H9 (cell line): ENCODE data around the gene COX6B1. TPM values are rescaled to one million over a fixed set of nuclear protein-coding genes. Genes with fewer than 3 reads are reported as not detected.
A peak's percentile ranks its signal among the peaks of the same experiment; 100 is the strongest.

Experiments
- DNase-seq: peaks from one replicate; pipeline ENCODE4 v3.0.0-alpha.2; 2017
- H2AFZ ChIP-seq: one replicate; pipeline ENCODE4 v1.6.1; 2013; ENCODE audit warnings: mild to moderate bottlenecking, low read length, control low read depth, moderate library complexity
- H2AK5ac ChIP-seq: 2 replicates; pipeline ENCODE4 v1.6.1; 2013; ENCODE audit warnings: low read length, control low read depth, mixed read lengths; ENCODE audit not compliant: insufficient read length
- H2BK120ac ChIP-seq: one replicate; pipeline ENCODE4 v1.6.1; 2013; ENCODE audit warnings: low read depth, mild to moderate bottlenecking, low read length, control low read depth, inconsistent platforms; ENCODE audit not compliant: poor library complexity, severe bottlenecking
- H2BK12ac ChIP-seq: 2 replicates; pipeline ENCODE4 v1.6.1; 2013; ENCODE audit warnings: low read length, control low read depth, mixed read lengths, low read depth; ENCODE audit not compliant: insufficient read length
- H2BK15ac ChIP-seq: 2 replicates; pipeline ENCODE4 v1.6.1; 2013; ENCODE audit warnings: low read depth, low read length, control low read depth
- H2BK20ac ChIP-seq: one replicate; pipeline ENCODE4 v1.6.1; 2013; ENCODE audit warnings: low read depth, mild to moderate bottlenecking, low read length, control low read depth, inconsistent platforms; ENCODE audit not compliant: poor library complexity, severe bottlenecking
- H2BK5ac ChIP-seq: 2 replicates; pipeline ENCODE4 v1.6.1; 2013; ENCODE audit warnings: low read length, control low read depth, mixed read lengths; ENCODE audit not compliant: insufficient read length
- H3K14ac ChIP-seq: 2 replicates; pipeline ENCODE4 v1.6.1; 2013; ENCODE audit warnings: low read length, control low read depth; ENCODE audit not compliant: insufficient read depth
- H3K18ac ChIP-seq: 2 replicates; pipeline ENCODE4 v1.6.1; 2013; ENCODE audit warnings: low read depth, mild to moderate bottlenecking, mixed read lengths, low read length, control low read depth; ENCODE audit not compliant: insufficient read length
- H3K23ac ChIP-seq: 2 replicates; pipeline ENCODE4 v1.6.1; 2013; ENCODE audit warnings: low read length, control low read depth, mixed read lengths, low read depth; ENCODE audit not compliant: insufficient read length
- H3K23me2 ChIP-seq: 2 replicates; pipeline ENCODE4 v1.6.1; 2013; ENCODE audit warnings: low read depth, mild to moderate bottlenecking, mixed read lengths, low read length, control low read depth; ENCODE audit not compliant: insufficient read length, poor library complexity, severe bottlenecking
- H3K27ac ChIP-seq: 2 replicates; pipeline ENCODE4 v1.5.1; 2013; ENCODE audit warnings: low read length, control low read depth, mixed read lengths, low read depth; ENCODE audit not compliant: insufficient read length
- H3K27me3 ChIP-seq: 2 replicates; pipeline ENCODE4 v1.6.1; 2013; ENCODE audit warnings: low read length, control low read depth, inconsistent platforms; ENCODE audit not compliant: insufficient read depth
- H3K4ac ChIP-seq: 2 replicates; pipeline ENCODE4 v1.6.1; 2013; ENCODE audit warnings: low read depth, mild to moderate bottlenecking, control low read depth, inconsistent platforms, low read length, moderate library complexity
- H3K4me1 ChIP-seq: 2 replicates; pipeline ENCODE4 v1.6.1; 2013; ENCODE audit warnings: low read length, control low read depth, inconsistent platforms; ENCODE audit not compliant: insufficient read depth
- H3K4me2 ChIP-seq: 2 replicates; pipeline ENCODE4 v1.6.1; 2013; ENCODE audit warnings: low read length, control low read depth, mixed read lengths; ENCODE audit not compliant: insufficient read length, insufficient read depth
- H3K56ac ChIP-seq: 2 replicates; pipeline ENCODE4 v1.6.1; 2013; ENCODE audit warnings: low read depth, mild to moderate bottlenecking, mixed read lengths, low read length, control low read depth; ENCODE audit not compliant: insufficient read length
- H3K79me1 ChIP-seq: 2 replicates; pipeline ENCODE4 v1.6.1; 2013; ENCODE audit warnings: low read depth, mild to moderate bottlenecking, moderate library complexity, low read length, control low read depth, inconsistent platforms; ENCODE audit not compliant: insufficient read depth, poor library complexity, severe bottlenecking
- H3K79me2 ChIP-seq: 2 replicates; pipeline ENCODE4 v1.6.1; 2013; ENCODE audit warnings: low read length, control low read depth, inconsistent platforms; ENCODE audit not compliant: insufficient read depth
- H3K9ac ChIP-seq: 2 replicates; pipeline ENCODE4 v1.6.1; 2013; ENCODE audit warnings: low read length, control low read depth, mixed read lengths; ENCODE audit not compliant: insufficient read length; ENCODE audit errors: extremely low read depth
- H3K9me3 ChIP-seq: one replicate; pipeline ENCODE4 v1.6.1; 2013; ENCODE audit warnings: low read depth, low read length, inconsistent platforms; ENCODE audit not compliant: control insufficient read depth
- H3T11ph ChIP-seq: one replicate; pipeline ENCODE4 v1.6.1; 2013; ENCODE audit warnings: mild to moderate bottlenecking, low read length, control low read depth, inconsistent platforms
- H4K20me1 ChIP-seq: one replicate; pipeline ENCODE4 v1.6.1; 2013; ENCODE audit not compliant: control insufficient read depth, insufficient read length, insufficient read depth
- H4K5ac ChIP-seq: 2 replicates; pipeline ENCODE4 v1.6.1; 2013; ENCODE audit warnings: low read depth, mild to moderate bottlenecking, mixed read lengths, low read length, control low read depth; ENCODE audit not compliant: insufficient read length
- H4K8ac ChIP-seq: replicated peaks from 2 replicates; pipeline ENCODE4 v1.6.1; 2013; ENCODE audit warnings: low read length, control low read depth, mixed read lengths, low read depth; ENCODE audit not compliant: insufficient read length
- H4K91ac ChIP-seq: 2 replicates; pipeline ENCODE4 v1.6.1; 2013; ENCODE audit warnings: low read depth, mild to moderate bottlenecking, moderate library complexity, mixed read lengths, low read length, control low read depth; ENCODE audit not compliant: insufficient read length
- H3K27ac Mint-ChIP-seq, 3 experiments: 2 replicates in 2 of 3; 3 replicates in 1 of 3; pipeline ENCODE4 v1.8.0; 2020 to 2021; ENCODE audit warnings: mixed read lengths in 3 of 3, mild to moderate bottlenecking in 1 of 3, moderate library complexity in 1 of 3
- H3K27me3 Mint-ChIP-seq: 2 replicates; pipeline ENCODE4 v1.8.0; 2021; ENCODE audit warnings: low read depth, mild to moderate bottlenecking, moderate library complexity, mixed read lengths
- H3K36me3 Mint-ChIP-seq, 3 experiments: 2 replicates in 2 of 3; 3 replicates in 1 of 3; pipeline ENCODE4 v1.8.0; 2020 to 2021; ENCODE audit warnings: low read depth in 3 of 3, mixed read lengths in 3 of 3; ENCODE audit not compliant: insufficient read depth in 1 of 3
- H3K4me1 Mint-ChIP-seq, 2 experiments: 2 replicates each; pipeline ENCODE4 v1.8.0; 2020; ENCODE audit warnings: mixed read lengths in 2 of 2
- H3K4me3 Mint-ChIP-seq, 2 experiments: 2 replicates in 1 of 2; 3 replicates in 1 of 2; pipeline ENCODE4 v1.8.0; 2020 to 2021; ENCODE audit warnings: mild to moderate bottlenecking in 2 of 2, mixed read lengths in 2 of 2, moderate library complexity in 1 of 2
- H3K9me3 Mint-ChIP-seq, 2 experiments: 2 replicates in 1 of 2; 3 replicates in 1 of 2; pipeline ENCODE4 v1.8.0; 2020; ENCODE audit warnings: mild to moderate bottlenecking in 2 of 2, mixed read lengths in 2 of 2, moderate library complexity in 1 of 2
- CTCF ChIP-seq: fragments of 200-600 bp; sonication (generic); conservative IDR thresholded peaks from 3 replicates; pipeline ENCODE4 v1.8.0; 2021; ENCODE audit warnings: antibody characterized with exemption, mild to moderate bottlenecking
- WGBS: extraction: QIAGEN DNeasy Blood & Tissue Kit; methylation state at CpG from one replicate; pipeline ENCODE4 v1.1.7; 2013; ENCODE audit warnings: missing lambda C conversion rate, low lambda C conversion rate, mixed read lengths; ENCODE audit not compliant: insufficient read length; ENCODE audit errors: extremely low coverage; 5-methylcytosine and 5-hydroxymethylcytosine counted together
- total RNA-seq: library from RNA; stranded (reverse); gene quantifications from 2 replicates; pipeline ENCODE4 v1.2.1, GENCODE V29; 2021

The COX6B1 gene
- total RNA-seq, 1 experiment from 2014 or later = 432 TPM

- Histone ChIP-seq H3K23me2 (no peaks in the 10 kb centered on the region), H2BK15ac (no peak overlapping the region), H3K4me2 (no peak overlapping the region), H2BK12ac (no peak overlapping the region), H3T11ph (no peak overlapping the region), H2AFZ (no peak overlapping the region), H4K91ac (no peak overlapping the region), H3K79me2 (no peaks in the 10 kb centered on the region), H2BK5ac (no peak overlapping the region), H3K27me3 (no peaks in the 10 kb centered on the region), H2BK120ac (no peak overlapping the region), H4K20me1 (no peaks in the 10 kb centered on the region), H3K27ac (no peak overlapping the region), H2AK5ac (no peak overlapping the region), H4K5ac (no peak overlapping the region), H3K79me1 (no peaks in the 10 kb centered on the region), H3K9ac (no peak overlapping the region), H3K4me1 (peaks cover 6% of the 10 kb centered on the region; the same call in 1 of the 2 replicates), H3K14ac (no peak overlapping the region), H3K4ac (no peak overlapping the region), H3K18ac (no peak overlapping the region), H3K23ac (no peak overlapping the region), H2BK20ac (no peak overlapping the region), H3K9me3 (no peaks in the 10 kb centered on the region), H3K56ac (no peak overlapping the region), H4K8ac (no peak overlapping the region)
- Mint-ChIP-seq H3K27me3 (no peaks in the 10 kb centered on the region), H3K4me3 (no peak overlapping the region), H3K36me3 (peaks cover 19 to 54% (median 42%) of the 10 kb centered on the region in 3 experiments), H3K27ac (peak overlapping the region in 1 of 3 experiments; percentile 40; a peak in 1 of 7 replicates), H3K9me3 (no peaks in the 10 kb centered on the region), H3K4me1 (peaks cover 22% of the 10 kb centered on the region in 2 experiments)
- no peak for TF ChIP-seq CTCF
- WGBS = no CpG with 5 or more reads among the region's 25 CpGs
- DNase-seq = no peak
These were observed 11.0 kb upstream of the COX6B1 start for GRCh38 chr19:35637165-35637564.
